T-helper 1 cell treated with Interleukin-12 subunit alpha and Interleukin-12 subunit beta and Interleukin-4 antibody, amounts not matched to agents 30 ng/mL and 1 ng/mL, for 36 hours (primary cell): ENCODE results near the gene SLC18A3. TPM values are rescaled to one million over a fixed set of nuclear protein-coding genes. Genes with fewer than 3 reads are reported as not detected.

Experiments used
- intact Hi-C: fragments of 100-400 bp; cut with micrococcal nuclease; formaldehyde crosslinking; loops from one replicate; pipeline ENCODE4 v1.15.1; 2024
- total RNA-seq: library from RNA; stranded (reverse); gene quantifications from 2 replicates; pipeline ENCODE4 v1.2.3, GENCODE V29; 2022

Gene SLC18A3
- total RNA-seq, 1 donor from 2014 or later, result not detected

DNA sequence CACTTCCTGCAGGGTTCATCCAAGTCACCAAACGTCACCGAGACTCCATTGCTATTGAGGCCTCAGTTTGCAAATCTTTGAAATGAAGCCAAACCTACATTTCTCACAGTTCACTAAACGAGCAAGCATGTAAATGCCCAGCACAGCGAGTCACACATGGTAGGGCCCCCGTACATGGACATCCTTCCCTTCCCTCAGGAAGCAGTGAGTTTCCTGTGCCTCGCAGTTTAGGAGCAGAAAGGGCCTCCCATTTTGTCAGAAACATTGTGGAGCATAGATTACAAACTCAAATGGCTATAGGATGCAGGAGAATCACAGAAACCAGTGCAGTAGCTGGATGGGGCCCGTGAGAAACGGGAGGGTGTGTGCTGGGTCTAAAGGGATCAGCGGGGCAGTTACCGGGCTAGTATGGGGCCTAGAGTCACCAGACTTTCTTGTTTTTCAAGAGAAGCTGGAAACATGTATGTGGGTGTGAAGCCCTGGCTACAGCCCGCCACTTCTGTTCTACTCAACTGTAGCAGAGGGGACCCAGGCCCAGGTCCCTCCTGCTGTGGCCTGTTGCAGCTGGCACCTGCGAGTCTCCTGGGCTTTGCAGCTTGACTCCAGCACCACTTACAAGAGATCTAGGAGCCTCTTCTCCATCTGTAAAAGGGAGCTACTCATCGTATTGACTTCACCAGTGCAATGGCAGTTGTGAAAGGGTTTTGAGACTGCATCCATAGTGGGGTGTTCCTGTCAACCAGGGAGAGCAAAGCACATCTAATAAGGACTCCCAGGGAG is 14.2 kb upstream of the SLC18A3 start:
- intact Hi-C loops, result loop anchor here (10.0 kb wide), 1 partner anchor 319 kb away; no protein-coding TSS in a partner anchor

DNA sequence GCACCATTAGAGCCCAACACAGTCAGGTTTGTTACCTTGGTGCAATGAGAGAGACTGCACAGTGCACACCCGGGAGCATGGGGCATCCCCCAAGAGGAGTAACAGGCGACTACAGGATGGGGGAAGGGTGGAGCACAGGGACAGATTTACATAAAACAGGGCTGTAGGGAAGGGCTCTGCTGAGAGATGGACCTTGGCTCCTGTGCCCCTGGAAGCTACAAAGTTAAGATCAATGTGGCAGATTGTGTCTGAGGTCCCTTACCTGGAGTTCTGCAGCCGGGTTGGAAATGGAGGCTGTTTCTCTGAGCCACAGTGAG is 13.7 kb upstream of the SLC18A3 start:
- intact Hi-C loops, result loop anchor here (10.0 kb wide), 1 partner anchor 318 kb away; no protein-coding TSS in a partner anchor

DNA sequence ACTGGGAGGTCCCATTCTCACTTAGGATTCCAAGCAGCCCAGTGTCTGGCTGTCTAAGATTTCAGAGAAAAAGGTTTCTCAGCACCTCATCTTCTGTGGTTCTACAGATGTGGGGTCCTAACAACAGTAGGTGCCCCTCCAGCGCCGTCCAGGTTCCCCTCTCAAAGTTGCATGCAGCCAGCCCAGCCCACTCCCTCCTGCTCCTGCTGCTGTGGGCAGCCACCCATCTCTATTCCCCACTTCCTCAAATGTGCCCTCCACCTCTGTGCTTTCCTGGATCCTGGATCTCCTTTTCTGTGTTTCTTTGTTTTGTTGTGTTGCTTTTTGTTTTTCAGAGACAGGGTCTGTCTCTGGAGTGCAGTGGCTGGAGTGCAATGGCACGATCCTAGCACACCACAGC is 13.3 kb upstream of the SLC18A3 start:
- intact Hi-C loops, result loop anchor here (10.0 kb wide), 1 partner anchor 318 kb away; no protein-coding TSS in a partner anchor

DNA sequence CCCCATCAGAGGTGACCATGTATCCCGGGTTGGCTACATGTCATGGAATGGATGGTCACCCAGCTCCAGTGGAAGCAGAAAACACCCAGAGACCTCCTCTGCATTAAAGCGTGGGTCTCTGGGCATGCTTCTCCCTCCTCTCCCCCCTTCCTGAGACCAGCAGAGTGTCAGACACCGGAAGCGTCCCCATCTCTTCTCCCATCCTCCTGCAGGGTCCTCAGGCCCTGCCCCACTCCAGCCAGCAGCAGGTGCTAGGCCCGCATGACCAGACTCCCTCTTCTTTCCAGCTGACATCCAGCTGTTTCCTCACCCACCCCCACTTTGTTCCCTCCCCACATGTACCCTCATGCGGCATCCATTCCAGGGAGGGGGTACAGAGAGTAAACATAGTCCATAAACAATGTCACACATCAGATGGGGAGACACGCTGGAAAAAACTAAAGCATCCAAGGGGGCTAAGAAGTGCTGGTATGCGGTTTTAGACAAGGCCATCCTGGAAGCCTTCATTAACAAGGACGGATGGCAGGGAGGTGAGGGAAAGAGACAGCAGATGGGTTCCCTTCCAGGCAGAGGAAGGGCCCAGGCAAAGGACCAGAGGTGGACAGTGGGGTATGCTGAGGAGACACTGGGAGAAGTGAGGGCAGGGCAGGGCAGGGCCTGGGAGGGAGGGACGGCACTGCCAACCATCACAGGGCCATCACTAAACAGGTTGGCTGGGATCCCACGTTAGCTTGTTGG is 12.5 kb upstream of the SLC18A3 start:
- intact Hi-C loops, result loop anchor here (10.0 kb wide), 1 partner anchor 317 kb away; no protein-coding TSS in a partner anchor

GRCh38 chr10:49598164-49598856 is 11.8 kb upstream of the SLC18A3 start:
- intact Hi-C loops, result loop anchor here (10.0 kb wide), 1 partner anchor 316 kb away; no protein-coding TSS in a partner anchor

DNA sequence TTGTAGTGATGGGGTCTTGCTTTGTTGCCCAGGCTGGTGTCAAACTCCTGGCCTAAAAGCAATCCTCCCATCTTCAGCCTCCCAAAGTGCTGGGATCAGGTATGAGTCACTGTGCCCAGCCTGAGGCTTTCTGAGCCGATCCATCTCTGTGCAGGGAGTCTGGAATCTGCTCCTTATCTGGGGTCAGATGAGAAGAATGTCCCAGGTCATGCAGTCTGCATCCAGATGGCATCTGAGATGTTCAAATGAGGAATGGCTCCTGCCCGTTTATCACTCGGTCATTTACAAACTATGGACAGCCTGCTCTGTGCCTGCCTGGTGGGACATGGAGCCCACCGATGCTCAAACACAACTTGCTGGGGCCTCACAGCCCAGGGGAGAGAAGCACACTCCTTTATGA is 11.1 kb upstream of the SLC18A3 start:
- intact Hi-C loops, result loop anchor here (10.0 kb wide), 1 partner anchor 316 kb away; no protein-coding TSS in a partner anchor

DNA sequence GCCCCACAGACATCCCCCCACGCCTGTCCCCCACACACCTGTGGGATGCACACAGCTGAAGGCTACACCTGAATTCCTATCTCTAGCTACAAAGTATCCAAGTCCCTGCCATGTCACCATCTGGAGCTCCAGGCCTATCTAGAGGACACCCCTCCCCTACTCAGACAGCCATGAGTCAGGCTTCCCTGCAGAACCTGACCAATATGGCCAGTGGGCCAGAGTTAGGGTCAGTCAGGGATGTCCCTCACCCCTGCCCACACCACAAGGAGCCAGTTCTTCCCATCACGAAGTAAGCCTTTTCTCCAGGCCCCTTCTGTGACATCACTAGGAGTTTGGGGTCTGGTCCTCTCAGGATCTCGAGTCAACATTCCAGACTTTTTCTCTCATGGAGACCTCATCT is 10.6 kb upstream of the SLC18A3 start:
- intact Hi-C loops, result loop anchor here (10.0 kb wide), 1 partner anchor 315 kb away; no protein-coding TSS in a partner anchor

DNA sequence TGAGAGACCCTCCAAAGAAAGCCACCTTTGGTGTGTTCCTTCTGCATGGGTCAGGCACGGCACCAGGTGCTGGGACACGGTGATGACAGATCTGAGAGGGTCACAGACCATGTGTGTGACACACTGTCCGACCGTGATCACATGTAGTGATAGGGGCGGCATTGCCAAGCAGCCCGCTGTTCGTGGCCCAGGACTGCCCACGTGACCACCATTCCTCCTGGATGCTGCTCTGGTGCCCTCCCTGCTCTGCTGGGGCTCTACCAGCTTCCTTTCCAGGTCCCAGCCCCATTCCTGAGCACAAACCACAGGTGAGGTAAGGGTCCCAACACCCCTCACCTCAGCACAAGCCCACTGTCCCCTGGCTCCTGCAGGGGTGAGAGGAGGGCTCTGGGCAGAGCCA is 10.1 kb upstream of the SLC18A3 start:
- intact Hi-C loops, result no loop called here

GRCh38 chr10:49600781-49601400 is 9.2 kb upstream of the SLC18A3 start:
- intact Hi-C loops, result no loop called here

DNA sequence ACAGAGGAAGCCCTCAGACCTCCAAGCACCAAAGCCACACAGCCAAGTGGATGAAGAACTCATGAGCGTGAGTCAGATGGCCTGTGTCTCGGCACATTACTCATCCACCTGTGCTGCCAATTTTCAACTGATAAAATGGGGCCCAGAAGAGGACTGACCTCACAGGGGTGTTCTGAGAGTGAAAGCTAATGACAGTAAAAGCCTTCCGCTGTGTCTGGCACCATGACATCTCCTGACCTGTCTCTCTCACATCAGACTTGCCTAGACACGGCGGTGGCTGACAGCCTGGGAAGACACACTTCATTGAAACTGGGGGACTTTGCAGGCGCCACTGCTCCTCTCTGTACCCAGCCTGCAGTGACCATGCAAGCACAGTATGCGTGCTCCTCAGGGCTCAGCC is 8.3 kb upstream of the SLC18A3 start:
- intact Hi-C loops, result no loop called here

DNA sequence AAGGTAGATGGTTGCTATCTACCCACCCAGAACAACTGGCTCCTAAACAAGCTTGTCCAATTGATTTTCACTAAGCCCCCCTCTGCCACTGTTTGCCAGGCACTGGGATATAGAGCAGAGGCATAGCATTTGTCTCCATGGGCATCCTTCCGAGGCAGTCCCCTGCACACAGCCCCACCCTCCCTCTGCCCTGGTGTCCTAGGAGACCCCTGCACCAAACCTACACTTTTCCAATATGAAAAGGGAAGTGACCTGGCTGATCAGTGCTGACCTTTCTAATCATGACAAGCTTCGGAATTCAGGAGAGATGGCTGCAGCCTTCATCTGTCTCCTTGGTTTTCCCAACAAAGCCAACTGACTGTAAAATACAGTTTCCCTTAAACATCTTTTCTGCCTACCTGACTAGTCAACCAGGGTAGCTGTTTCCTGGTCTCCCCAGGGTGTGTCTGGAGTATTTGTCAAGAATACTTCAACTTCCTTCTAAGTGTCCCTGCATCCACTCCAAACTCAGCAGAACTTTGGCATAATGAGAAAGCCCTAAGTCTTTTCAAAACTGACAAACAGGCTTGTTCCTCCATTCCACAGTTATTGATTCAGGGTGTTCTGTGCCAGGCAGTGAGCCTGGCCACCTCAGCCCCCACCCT is 7.6 kb upstream of the SLC18A3 start:
- intact Hi-C loops, result no loop called here

GRCh38 chr10:49605216-49605938 is 4.7 kb upstream of the SLC18A3 start:
- intact Hi-C loops, result no loop called here

- intact Hi-C loops, result no loop called here
Measured at GRCh38 chr10:49605939-49606509, 4.1 kb upstream of the SLC18A3 start.

- intact Hi-C loops, result loop anchor here (1.0 kb wide), 5 partner anchors 14 to 209 kb away; partner anchors contain the start of genes ERCC6 and OGDHL
Measured at GRCh38 chr10:49606981-49607535, 3.1 kb upstream of the SLC18A3 start.

DNA sequence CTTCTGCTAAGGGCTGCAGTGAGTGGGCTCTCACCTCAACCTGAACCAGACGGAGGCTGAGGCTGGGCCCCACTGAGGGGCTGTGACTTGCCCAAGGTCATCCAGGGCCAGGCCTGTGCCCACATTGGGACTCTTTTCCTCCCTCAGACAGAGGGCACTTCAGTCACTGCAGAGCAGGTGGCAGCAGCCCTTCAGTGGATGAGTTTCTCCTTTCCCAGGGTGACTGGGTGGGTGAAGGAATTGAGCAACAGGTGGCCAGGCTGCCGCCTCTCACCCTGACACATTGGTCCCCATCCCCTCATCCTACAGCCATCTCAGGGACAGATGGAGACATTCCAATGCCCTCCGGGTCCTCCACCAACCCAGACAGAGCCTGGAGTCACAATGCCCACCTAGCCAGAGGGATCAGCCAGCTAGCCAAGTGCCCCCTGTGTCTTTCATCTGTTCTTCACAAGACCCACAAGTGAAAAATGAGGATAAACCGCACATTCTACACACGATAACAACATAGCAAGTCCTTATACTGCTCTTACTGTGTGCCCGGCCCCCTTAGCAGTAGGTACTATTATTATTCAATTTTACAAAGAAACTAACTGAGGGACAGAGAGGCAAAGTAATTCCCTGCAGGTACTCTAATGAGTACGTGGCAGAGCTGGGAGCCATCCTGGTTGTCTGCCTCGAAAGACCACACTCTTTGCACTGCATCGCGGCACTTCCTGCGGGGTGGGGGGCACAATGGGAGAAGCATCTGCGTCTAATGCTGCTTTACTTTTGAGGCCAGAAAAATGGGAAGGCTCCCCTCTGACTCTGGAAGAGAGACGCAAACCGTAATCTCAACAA is 1.7 kb upstream of the SLC18A3 start:
- intact Hi-C loops, result no loop called here

- intact Hi-C loops, result no loop called here
Measured at GRCh38 chr10:49609006-49609282, 1.2 kb upstream of the SLC18A3 start.

- intact Hi-C loops, result loop anchor here (5.0 kb wide), 1 partner anchor 68 kb away; the partner anchor contains the start of gene C10orf53
Measured at GRCh38 chr10:49609283-49610113, 612 bp upstream of the SLC18A3 start.
